GM12878 (cell line): Measurements from ENCODE around the gene KCTD6. TPM values are rescaled to one million over a fixed set of nuclear protein-coding genes. Genes with fewer than 3 reads are reported as not detected.

ENCODE experiments used
- ATAC-seq: fragments of 200-7000 bp; cut with Tn5 transposase; 3 replicates; pipeline ENCODE4 v1.9.1; 2020; ENCODE audit warnings: mild to moderate bottlenecking, moderate library complexity
- BruUV-seq: library from RNA; stranded (reverse); fragments of 400-500 nt; replicated peaks from 2 replicates; lab custom pipeline; 2021; lab: Mats Ljungman, UMichigan
- CTCF ChIA-PET: fragments of 300-600 bp; sonication (Branson Sonifier 250); formaldehyde crosslinking; extraction: SDS; loops from one replicate; lab custom pipeline; 2021; ENCODE audit warnings: inconsistent platforms; lab: Yijun Ruan, JAX
- POLR2A ChIA-PET: fragments of 350-600 bp; formaldehyde crosslinking; extraction: SDS; loops from one replicate; lab custom pipeline; 2021; ENCODE audit warnings: inconsistent platforms; lab: Charles Lee
- RAD21 ChIA-PET: fragments of 300-600 bp; sonication (Branson Sonifier 250); formaldehyde crosslinking; loops from one replicate; lab custom pipeline; 2023; ENCODE audit warnings: antibody characterized with exemption; ENCODE audit not compliant: unreplicated experiment; lab: Charles Lee
- SMC1A ChIA-PET: fragments of 300-600 bp; sonication (Branson Sonifier 250); formaldehyde crosslinking; loops from one replicate; lab custom pipeline; 2023; ENCODE audit not compliant: unreplicated experiment, uncharacterized antibody; lab: Charles Lee
- DNase-seq: peaks from one replicate; pipeline ENCODE4 v3.0.0-alpha.2; 2011; ENCODE audit warnings: low read depth, low spot score
- FAIRE-seq: peaks from 3 replicates; lab custom pipeline; 2011; peaks lifted over from hg19 to GRCh38; lab: Jason Lieb, UNC
- H2AFZ ChIP-seq: 2 replicates; pipeline ENCODE4 v1.6.0; 2011; ENCODE audit warnings: low read depth, low read length, control low read depth; ENCODE audit not compliant: control insufficient read depth
- H3K27ac ChIP-seq: 2 replicates; pipeline ENCODE4 v1.5.1; 2011; ENCODE audit warnings: control low read depth; ENCODE audit not compliant: control insufficient read depth, insufficient read depth
- H3K27me3 ChIP-seq, 2 experiments: replicated peaks in 1 of 2; 2 replicates each; pipeline versions ENCODE4 v1.6.0 to v1.6.1; 2011; ENCODE audit warnings: low read length in 1 of 2; ENCODE audit not compliant: control insufficient read depth in 2 of 2, insufficient read depth in 2 of 2
- H3K36me3 ChIP-seq, 2 experiments: 2 replicates each; pipeline ENCODE4 v1.5.1; 2011; ENCODE audit warnings: low read length in 1 of 2; ENCODE audit not compliant: control insufficient read depth in 2 of 2, insufficient read depth in 2 of 2
- H3K4me1 ChIP-seq: 2 replicates; pipeline ENCODE4 v1.6.1; 2011; ENCODE audit warnings: mild to moderate bottlenecking, low read length, moderate library complexity, mixed read lengths; ENCODE audit not compliant: control insufficient read depth, insufficient read depth
- H3K4me2 ChIP-seq: 2 replicates; pipeline ENCODE4 v1.6.0; 2011; ENCODE audit warnings: control low read depth; ENCODE audit not compliant: control insufficient read depth, insufficient read depth
- H3K4me3 ChIP-seq: fragments of 200-600 bp; sonication (generic); 2 replicates; pipeline ENCODE4 v1.5.1; 2016
- H3K79me2 ChIP-seq: 2 replicates; pipeline ENCODE4 v1.6.0; 2011; ENCODE audit warnings: low read length; ENCODE audit not compliant: control insufficient read depth, insufficient read depth
- H3K9ac ChIP-seq: 2 replicates; pipeline ENCODE4 v1.8.0; 2011; ENCODE audit warnings: low read length, control low read depth, mixed read lengths; ENCODE audit not compliant: control insufficient read depth, insufficient read depth
- H3K9me3 ChIP-seq: replicated peaks from 3 replicates; pipeline ENCODE4 v1.5.1; 2011; ENCODE audit warnings: mild to moderate bottlenecking, low read length; ENCODE audit not compliant: control insufficient read depth, insufficient read depth
- H4K20me1 ChIP-seq: 2 replicates; pipeline ENCODE4 v1.6.0; 2011; ENCODE audit not compliant: control insufficient read depth, insufficient read depth
- EP300 ChIP-seq, 2 experiments: fragments of 150-350 bp in 1 of 2; IDR thresholded peaks; 2 replicates each; pipeline ENCODE4 v1.6.1; 2011 to 2012; ENCODE audit warnings: low read depth in 2 of 2, low read length in 2 of 2, borderline replicate concordance in 1 of 2, improper control_type of control experiment in 1 of 2, inconsistent platforms in 1 of 2; ENCODE audit not compliant: control insufficient read depth in 1 of 2
- FOXM1 ChIP-seq: IDR thresholded peaks from 2 replicates; pipeline ENCODE4 v1.6.1; 2012; ENCODE audit warnings: low read depth, mild to moderate bottlenecking, inconsistent platforms, low read length, moderate library complexity
- GABPA ChIP-seq: IDR thresholded peaks from 2 replicates; pipeline ENCODE4 v1.6.1; 2014; ENCODE audit warnings: antibody characterized with exemption, low read depth, mild to moderate bottlenecking, inconsistent platforms
- JUNB ChIP-seq: IDR thresholded peaks from 2 replicates; pipeline ENCODE4 v1.6.1; 2016; ENCODE audit warnings: antibody characterized with exemption, mild to moderate bottlenecking
- KAT2A ChIP-seq: conservative IDR thresholded peaks from 2 replicates; pipeline ENCODE4 v1.6.1; 2011; ENCODE audit warnings: low read depth, low read length; ENCODE audit not compliant: control insufficient read depth
- RUNX3 ChIP-seq: IDR thresholded peaks from 2 replicates; pipeline ENCODE4 v1.6.1; 2012; ENCODE audit warnings: low read length, inconsistent platforms
- SMAD5 ChIP-seq: IDR thresholded peaks from 2 replicates; pipeline ENCODE4 v1.6.1; 2016; ENCODE audit warnings: antibody characterized with exemption, low read depth
- SRF ChIP-seq, 2 experiments: IDR thresholded peaks; 2 replicates each; pipeline ENCODE4 v1.6.1; 2011; ENCODE audit warnings: low read depth in 2 of 2, low read length in 2 of 2, mild to moderate bottlenecking in 1 of 2, moderate library complexity in 1 of 2
- SUZ12 ChIP-seq: fragments of 200-600 bp; sonication (generic); IDR thresholded peaks from one replicate; pipeline ENCODE4 v1.6.1; 2018; ENCODE audit warnings: antibody characterized with exemption, mild to moderate bottlenecking; ENCODE audit not compliant: unreplicated experiment
- ZBED1 ChIP-seq: IDR thresholded peaks from 2 replicates; pipeline ENCODE4 v1.6.1; 2016; ENCODE audit warnings: borderline replicate concordance
- ZZZ3 ChIP-seq: IDR thresholded peaks from 2 replicates; pipeline ENCODE4 v1.6.1; 2011; ENCODE audit warnings: low read depth; ENCODE audit not compliant: control insufficient read depth, insufficient read length
- WGBS: methylation state at CpG from one replicate; pipeline ENCODE4 v1.1.6; 2016; ENCODE audit warnings: low lambda C conversion rate; ENCODE audit not compliant: insufficient replicate concordance, insufficient coverage; ENCODE audit errors: missing lambda C conversion rate; 5-methylcytosine and 5-hydroxymethylcytosine counted together
- in situ Hi-C: fragments of 300-500 bp; cut with MboI; formaldehyde crosslinking; loops from 9 replicates; pipeline ENCODE4 v1.14.3; 2018; ENCODE audit warnings: mixed read lengths
- intact Hi-C: fragments of 100-400 bp; cut with micrococcal nuclease; formaldehyde crosslinking; loops from one replicate; pipeline ENCODE4 v1.14.2; 2022; ENCODE audit not compliant: unreplicated experiment
- polyA plus RNA-seq, 11 experiments: library from polyadenylated mRNA; depleted of rRNA in 4 of 11; unstranded in 6 of 11; stranded (reverse) in 5 of 11; fragments of >200 nt; fragmentation: Nextera tagmentation in 4 of 11; fragmentation: Illumina TruSeq in 1 of 11; extraction: Ambion mirVana in 4 of 11; extraction: Trizol in 1 of 11; gene quantifications; 1 replicate in 1 of 11; 2 replicates in 10 of 11; pipeline versions ENCODE4 v1.2.1 to v1.2.3, GENCODE V29; 2011 to 2016; ENCODE audit warnings: inconsistent platforms in 2 of 11, missing spikeins in 2 of 11, low read depth in 1 of 11
- total RNA-seq, 4 experiments: library from RNA; depleted of rRNA in 3 of 4; stranded (reverse); fragments of >200 nt in 3 of 4; fragmentation: Illumina TruSeq in 1 of 4; extraction: Trizol in 1 of 4; gene quantifications; 2 replicates each; pipeline versions ENCODE4 v1.2.1 to v1.2.3, GENCODE V29; 2013 to 2021
- TF ChIP-seq, protein P1 (sequence below): fragments of 450-650 bp; IDR thresholded peaks from 2 replicates; pipeline ENCODE4 v1.6.1; 2017; ENCODE audit warnings: mild to moderate bottlenecking
- TF ChIP-seq, protein P2 (sequence below): fragments of 150-350 bp; IDR thresholded peaks from 2 replicates; pipeline ENCODE4 v1.6.1; 2016; ENCODE audit warnings: low read depth, low read length
- TF ChIP-seq, protein P3 (sequence below): IDR thresholded peaks from 2 replicates; pipeline ENCODE4 v1.6.1; 2012; ENCODE audit warnings: low read depth, low read length, improper control_type of control experiment
- TF ChIP-seq, protein P4 (sequence below): IDR thresholded peaks from 2 replicates; pipeline ENCODE4 v1.6.1; 2012; ENCODE audit warnings: low read depth, low read length, improper control_type of control experiment

The KCTD6 gene
- total and polyA plus RNA-seq, 10 of the 15 experiments (the other 5 are each of a cell fraction or from before 2014, with no cell fraction given): 5.2 to 10.7 (median 8.7) TPM

DNA sequence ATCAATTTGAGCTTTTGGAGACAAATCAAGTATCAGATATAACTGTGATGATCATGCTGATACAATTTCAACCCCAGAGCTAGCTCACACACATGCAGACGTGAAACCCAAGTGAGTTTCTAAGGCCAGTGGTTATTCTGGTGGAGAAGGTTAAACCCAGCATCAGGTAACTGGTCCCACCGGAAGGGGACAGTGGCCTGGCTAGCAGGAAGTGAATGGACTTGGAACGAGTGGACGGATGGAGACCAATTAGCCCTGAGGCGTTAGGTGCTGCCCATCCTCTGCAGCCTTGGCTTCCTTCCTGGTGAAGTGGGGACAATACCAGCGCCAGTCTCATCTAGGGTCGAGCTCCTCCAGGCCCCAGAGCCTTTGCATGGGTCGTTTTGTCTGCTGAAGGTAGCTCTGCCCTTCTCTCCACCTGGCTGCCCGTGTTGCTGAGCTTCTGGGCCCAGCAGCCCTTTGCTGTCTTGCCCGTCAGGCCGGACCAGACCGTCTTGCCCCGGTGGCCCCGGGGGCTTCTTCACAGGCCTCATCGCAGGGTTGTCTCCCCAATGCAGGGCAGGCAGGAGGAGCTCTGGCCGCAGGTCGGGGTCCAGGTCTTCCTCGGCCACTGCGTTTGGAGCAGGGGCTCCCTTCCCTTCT is 915 bp upstream of the KCTD6 start:
- DNase-seq (no peak), FAIRE-seq (peak; percentile 52), ATAC-seq (no peak)
- CTCF ChIA-PET: interaction anchor here (0.6 to 4.2 kb wide), 20 partner anchors 8 to 541 kb away, joined by 3 to 22 read pairs (median 6); partner anchors contain the start of genes HTD2, PXK and RPP14
- peaks cover 5% of the 10 kb centered on the region for H3K4me1 ChIP-seq
- H3K9ac ChIP-seq: no peak overlapping the region
- H3K36me3 ChIP-seq: no peaks in the 10 kb centered on the region
- RAD21 ChIA-PET: interaction anchor here (1.3 to 4.0 kb wide), 7 partner anchors 19 to 184 kb away, joined by 3 to 25 read pairs (median 4); partner anchors contain the start of genes HTD2 and RPP14
- H3K4me3 ChIP-seq: peak overlapping the region; percentile 34; the same call in 1 of the 2 replicates
- peaks cover 0 to 1% of the 10 kb centered on the region in 2 experiments; a peak in 3 of 4 replicates for H3K27me3 ChIP-seq
- in situ Hi-C loops (no loop called here), intact Hi-C loops (no loop called here)
- no peaks in the 10 kb centered on the region for H4K20me1 ChIP-seq
- H2AFZ ChIP-seq: peak overlapping the region; percentile 61
- H3K9me3 ChIP-seq: no peaks in the 10 kb centered on the region
- no TSS peak for BruUV-seq
- WGBS: 78% methylated on average over 19 of the region's 19 CpGs
- H3K4me2 ChIP-seq: peak overlapping the region; percentile 82
- POLR2A ChIA-PET: interaction anchor here (0.6 to 1.3 kb wide), 4 partner anchors 61 to 488 kb away, joined by 3 to 4 read pairs (median 3); no protein-coding TSS in a partner anchor
- H3K27ac ChIP-seq: no peak overlapping the region
- SMC1A ChIA-PET: interaction anchor here (0.6 to 3.6 kb wide), 12 partner anchors 9 to 845 kb away, joined by 3 to 22 read pairs (median 3); partner anchors contain the start of genes HTD2 and RPP14
- peaks cover 3% of the 10 kb centered on the region for H3K79me2 ChIP-seq
- TF ChIP-seq ZBED1 (no peak), ZZZ3 (no peak), JUNB (no peak), SRF (IDR thresholded peaks at IDR 0.05; ENCODE audit: low read depth in 2 of 2, low read length in 2 of 2) (no peak), EP300 (IDR thresholded peaks at IDR 0.05; ENCODE audit: borderline replicate concordance in 1 of 2, control insufficient read depth in 1 of 2, low read depth in 2 of 2, low read length in 2 of 2) (no peak), SUZ12 (no peak), GABPA (no peak), SMAD5 (no peak), RUNX3 (no peak), KAT2A (no peak), FOXM1 (no peak)
- TF ChIP-seq, protein P1, sequence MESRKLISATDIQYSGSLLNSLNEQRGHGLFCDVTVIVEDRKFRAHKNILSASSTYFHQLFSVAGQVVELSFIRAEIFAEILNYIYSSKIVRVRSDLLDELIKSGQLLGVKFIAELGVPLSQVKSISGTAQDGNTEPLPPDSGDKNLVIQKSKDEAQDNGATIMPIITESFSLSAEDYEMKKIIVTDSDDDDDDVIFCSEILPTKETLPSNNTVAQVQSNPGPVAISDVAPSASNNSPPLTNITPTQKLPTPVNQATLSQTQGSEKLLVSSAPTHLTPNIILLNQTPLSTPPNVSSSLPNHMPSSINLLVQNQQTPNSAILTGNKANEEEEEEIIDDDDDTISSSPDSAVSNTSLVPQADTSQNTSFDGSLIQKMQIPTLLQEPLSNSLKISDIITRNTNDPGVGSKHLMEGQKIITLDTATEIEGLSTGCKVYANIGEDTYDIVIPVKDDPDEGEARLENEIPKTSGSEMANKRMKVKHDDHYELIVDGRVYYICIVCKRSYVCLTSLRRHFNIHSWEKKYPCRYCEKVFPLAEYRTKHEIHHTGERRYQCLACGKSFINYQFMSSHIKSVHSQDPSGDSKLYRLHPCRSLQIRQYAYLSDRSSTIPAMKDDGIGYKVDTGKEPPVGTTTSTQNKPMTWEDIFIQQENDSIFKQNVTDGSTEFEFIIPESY: no peak
- TF ChIP-seq, protein P2, sequence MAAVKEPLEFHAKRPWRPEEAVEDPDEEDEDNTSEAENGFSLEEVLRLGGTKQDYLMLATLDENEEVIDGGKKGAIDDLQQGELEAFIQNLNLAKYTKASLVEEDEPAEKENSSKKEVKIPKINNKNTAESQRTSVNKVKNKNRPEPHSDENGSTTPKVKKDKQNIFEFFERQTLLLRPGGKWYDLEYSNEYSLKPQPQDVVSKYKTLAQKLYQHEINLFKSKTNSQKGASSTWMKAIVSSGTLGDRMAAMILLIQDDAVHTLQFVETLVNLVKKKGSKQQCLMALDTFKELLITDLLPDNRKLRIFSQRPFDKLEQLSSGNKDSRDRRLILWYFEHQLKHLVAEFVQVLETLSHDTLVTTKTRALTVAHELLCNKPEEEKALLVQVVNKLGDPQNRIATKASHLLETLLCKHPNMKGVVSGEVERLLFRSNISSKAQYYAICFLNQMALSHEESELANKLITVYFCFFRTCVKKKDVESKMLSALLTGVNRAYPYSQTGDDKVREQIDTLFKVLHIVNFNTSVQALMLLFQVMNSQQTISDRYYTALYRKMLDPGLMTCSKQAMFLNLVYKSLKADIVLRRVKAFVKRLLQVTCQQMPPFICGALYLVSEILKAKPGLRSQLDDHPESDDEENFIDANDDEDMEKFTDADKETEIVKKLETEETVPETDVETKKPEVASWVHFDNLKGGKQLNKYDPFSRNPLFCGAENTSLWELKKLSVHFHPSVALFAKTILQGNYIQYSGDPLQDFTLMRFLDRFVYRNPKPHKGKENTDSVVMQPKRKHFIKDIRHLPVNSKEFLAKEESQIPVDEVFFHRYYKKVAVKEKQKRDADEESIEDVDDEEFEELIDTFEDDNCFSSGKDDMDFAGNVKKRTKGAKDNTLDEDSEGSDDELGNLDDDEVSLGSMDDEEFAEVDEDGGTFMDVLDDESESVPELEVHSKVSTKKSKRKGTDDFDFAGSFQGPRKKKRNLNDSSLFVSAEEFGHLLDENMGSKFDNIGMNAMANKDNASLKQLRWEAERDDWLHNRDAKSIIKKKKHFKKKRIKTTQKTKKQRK: no peak
- TF ChIP-seq, protein P3, sequence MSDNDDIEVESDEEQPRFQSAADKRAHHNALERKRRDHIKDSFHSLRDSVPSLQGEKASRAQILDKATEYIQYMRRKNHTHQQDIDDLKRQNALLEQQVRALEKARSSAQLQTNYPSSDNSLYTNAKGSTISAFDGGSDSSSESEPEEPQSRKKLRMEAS: no peak
- TF ChIP-seq, protein P4, sequence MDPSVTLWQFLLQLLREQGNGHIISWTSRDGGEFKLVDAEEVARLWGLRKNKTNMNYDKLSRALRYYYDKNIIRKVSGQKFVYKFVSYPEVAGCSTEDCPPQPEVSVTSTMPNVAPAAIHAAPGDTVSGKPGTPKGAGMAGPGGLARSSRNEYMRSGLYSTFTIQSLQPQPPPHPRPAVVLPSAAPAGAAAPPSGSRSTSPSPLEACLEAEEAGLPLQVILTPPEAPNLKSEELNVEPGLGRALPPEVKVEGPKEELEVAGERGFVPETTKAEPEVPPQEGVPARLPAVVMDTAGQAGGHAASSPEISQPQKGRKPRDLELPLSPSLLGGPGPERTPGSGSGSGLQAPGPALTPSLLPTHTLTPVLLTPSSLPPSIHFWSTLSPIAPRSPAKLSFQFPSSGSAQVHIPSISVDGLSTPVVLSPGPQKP: no peak
